ENCODE data around the gene IP6K3. TPM values are rescaled to one million over a fixed set of nuclear protein-coding genes. Genes with fewer than 3 reads are reported as not detected.

IP6K3 gene
- total RNA-seq, 1 donor from 2014 or later = not detected

GRCh38 chr6:33686225-33686924 is 60.3 kb downstream of the IP6K3 start:
- Mint-ChIP-seq H3K9me3 (no peaks in the 10 kb centered on the region), H3K27ac (no peak overlapping the region), H3K27me3 (no peaks in the 10 kb centered on the region), H3K4me1 (no peaks in the 10 kb centered on the region), H3K4me3 (no peak overlapping the region), H3K36me3 (ENCODE audit: low read depth) (peaks cover 92% of the 10 kb centered on the region)
- ATAC-seq (ENCODE audit: low read depth) (no peak), DNase-seq (no peak)
- TF ChIP-seq, protein P1, sequence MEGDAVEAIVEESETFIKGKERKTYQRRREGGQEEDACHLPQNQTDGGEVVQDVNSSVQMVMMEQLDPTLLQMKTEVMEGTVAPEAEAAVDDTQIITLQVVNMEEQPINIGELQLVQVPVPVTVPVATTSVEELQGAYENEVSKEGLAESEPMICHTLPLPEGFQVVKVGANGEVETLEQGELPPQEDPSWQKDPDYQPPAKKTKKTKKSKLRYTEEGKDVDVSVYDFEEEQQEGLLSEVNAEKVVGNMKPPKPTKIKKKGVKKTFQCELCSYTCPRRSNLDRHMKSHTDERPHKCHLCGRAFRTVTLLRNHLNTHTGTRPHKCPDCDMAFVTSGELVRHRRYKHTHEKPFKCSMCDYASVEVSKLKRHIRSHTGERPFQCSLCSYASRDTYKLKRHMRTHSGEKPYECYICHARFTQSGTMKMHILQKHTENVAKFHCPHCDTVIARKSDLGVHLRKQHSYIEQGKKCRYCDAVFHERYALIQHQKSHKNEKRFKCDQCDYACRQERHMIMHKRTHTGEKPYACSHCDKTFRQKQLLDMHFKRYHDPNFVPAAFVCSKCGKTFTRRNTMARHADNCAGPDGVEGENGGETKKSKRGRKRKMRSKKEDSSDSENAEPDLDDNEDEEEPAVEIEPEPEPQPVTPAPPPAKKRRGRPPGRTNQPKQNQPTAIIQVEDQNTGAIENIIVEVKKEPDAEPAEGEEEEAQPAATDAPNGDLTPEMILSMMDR (IDR thresholded peaks at IDR 0.05) = no peak
- ChIA-PET POLR2A (no interaction called here), CTCF (interaction anchor here (1.2 kb wide), 1 partner anchor 14 kb away, joined by 5 read pairs; no protein-coding TSS in a partner anchor)
- intact Hi-C loops (cut with micrococcal nuclease) = no loop called here

DNA sequence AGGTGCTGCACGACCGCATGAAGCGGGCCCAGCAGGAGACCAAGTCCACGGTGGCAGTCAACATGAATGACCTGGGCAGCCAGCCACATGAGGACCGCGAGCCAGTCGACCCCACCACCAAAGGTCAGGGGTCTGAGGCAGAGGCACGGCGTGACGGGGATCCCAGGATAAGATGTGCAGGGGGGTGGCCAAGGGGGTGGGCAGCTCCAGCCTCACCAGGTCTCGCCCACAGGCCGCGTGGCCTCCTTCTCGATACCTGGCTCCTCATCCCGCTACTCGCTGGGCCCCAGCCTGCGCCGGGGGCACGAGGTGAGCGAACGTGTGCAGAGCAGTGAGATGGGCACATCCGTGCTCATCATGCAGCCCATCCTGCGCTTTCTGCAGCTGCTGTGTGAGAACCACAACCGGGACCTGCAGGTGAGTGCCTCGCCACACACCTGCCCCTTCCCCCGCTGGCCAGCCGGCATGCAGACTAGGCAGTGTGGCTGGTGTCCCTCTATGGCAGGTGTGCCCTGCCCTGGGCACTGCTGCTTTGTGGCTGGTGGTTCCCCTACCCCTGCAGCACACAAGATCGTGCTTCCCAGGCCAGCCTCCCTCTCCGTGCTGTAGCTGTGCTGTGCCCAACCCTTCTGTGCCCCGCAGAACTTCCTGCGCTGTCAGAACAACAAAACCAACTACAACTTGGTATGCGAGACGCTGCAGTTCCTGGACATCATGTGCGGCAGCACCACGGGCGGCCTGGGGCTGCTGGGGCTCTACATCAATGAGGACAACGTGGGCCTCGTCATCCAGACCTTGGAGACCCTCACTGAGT is 61.1 kb downstream of the IP6K3 start:
- no peak overlapping the region for H3K4me3 Mint-ChIP-seq
- no peaks in the 10 kb centered on the region for H3K9me3 Mint-ChIP-seq
- ChIA-PET POLR2A (no interaction called here), CTCF (interaction anchor here (1.2 kb wide), 1 partner anchor 15 kb away, joined by 5 read pairs; no protein-coding TSS in a partner anchor)
- ATAC-seq (ENCODE audit: low read depth) (no peak), DNase-seq (no peak)
- no peak overlapping the region for H3K27ac Mint-ChIP-seq
- intact Hi-C loops (cut with micrococcal nuclease) = no loop called here
- no peaks in the 10 kb centered on the region for H3K4me1 Mint-ChIP-seq
- TF ChIP-seq, protein P1 (IDR thresholded peaks at IDR 0.05) = no peak
- peaks cover 90% of the 10 kb centered on the region for H3K36me3 Mint-ChIP-seq (ENCODE audit: low read depth)
- no peaks in the 10 kb centered on the region for H3K27me3 Mint-ChIP-seq

DNA sequence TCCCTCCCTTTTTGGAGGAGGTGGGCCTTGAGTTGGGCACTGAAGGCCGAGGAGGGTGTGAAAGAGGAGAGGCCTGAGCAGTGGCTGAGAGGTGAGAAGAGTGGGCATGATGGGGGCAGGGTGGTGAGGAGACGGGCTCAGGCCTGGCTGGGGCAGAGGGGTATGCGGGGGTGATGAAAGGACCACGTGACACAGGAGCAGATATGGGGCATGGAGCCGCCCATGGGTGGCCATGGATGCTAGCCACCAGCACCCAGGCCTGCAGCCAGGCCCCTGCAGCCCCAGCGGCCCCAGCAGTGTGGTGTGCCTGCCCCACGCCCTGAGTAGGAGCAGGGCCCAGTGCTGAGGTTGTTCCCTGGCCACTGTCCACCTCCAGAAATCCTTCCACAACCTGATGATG is 61.7 kb downstream of the IP6K3 start:
- no peak for DNase-seq
- H3K36me3 Mint-ChIP-seq (ENCODE audit: low read depth) = peaks cover 90% of the 10 kb centered on the region
- no peak for ATAC-seq (ENCODE audit: low read depth)
- no peak overlapping the region for H3K27ac Mint-ChIP-seq
- ChIA-PET CTCF (no interaction called here), POLR2A (no interaction called here)
- H3K4me1 Mint-ChIP-seq = no peaks in the 10 kb centered on the region
- no peaks in the 10 kb centered on the region for H3K27me3 Mint-ChIP-seq
- TF ChIP-seq, protein P1 (IDR thresholded peaks at IDR 0.05) = no peak
- H3K9me3 Mint-ChIP-seq = no peaks in the 10 kb centered on the region
- H3K4me3 Mint-ChIP-seq = no peak overlapping the region
- intact Hi-C loops (cut with micrococcal nuclease) = no loop called here

DNA sequence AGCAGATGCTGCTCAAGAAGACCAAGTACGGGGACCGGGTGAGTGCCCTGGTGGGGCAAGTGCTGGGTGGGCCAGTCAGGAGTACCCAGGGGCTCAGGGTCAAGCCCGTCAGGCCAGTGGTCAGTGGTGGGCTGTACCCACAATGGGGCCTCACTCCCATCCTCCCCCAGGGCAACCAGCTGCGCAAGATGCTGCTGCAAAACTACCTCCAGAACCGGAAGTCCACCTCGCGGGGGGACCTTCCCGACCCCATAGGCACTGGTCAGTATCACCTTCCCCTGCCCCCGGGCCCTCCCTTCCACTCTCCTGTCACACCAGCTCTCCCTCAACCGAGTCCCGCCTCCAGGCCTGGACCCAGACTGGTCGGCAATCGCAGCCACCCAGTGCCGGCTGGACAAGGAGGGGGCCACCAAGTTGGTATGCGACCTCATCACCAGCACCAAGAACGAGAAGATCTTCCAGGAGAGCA is 62.2 kb downstream of the IP6K3 start:
- TF ChIP-seq, protein P1 (IDR thresholded peaks at IDR 0.05) = no peak
- Mint-ChIP-seq H3K9me3 (no peaks in the 10 kb centered on the region), H3K4me1 (no peaks in the 10 kb centered on the region), H3K4me3 (no peak overlapping the region), H3K36me3 (ENCODE audit: low read depth) (peaks cover 89% of the 10 kb centered on the region), H3K27me3 (no peaks in the 10 kb centered on the region), H3K27ac (no peak overlapping the region)
- ChIA-PET POLR2A (no interaction called here), CTCF (no interaction called here)
- intact Hi-C loops (cut with micrococcal nuclease) = no loop called here
- DNase-seq (no peak), ATAC-seq (ENCODE audit: low read depth) (no peak)
